Lower leg skin (tissue), 3 donors: ENCODE measurements around the gene PYY.

Experiments
- POLR2A ChIP-seq, 2 donors: fragments of 450-650 bp; IDR thresholded peaks; one replicate each; pipeline ENCODE4 v1.6.1; 2016 to 2017; ENCODE audit warnings: antibody characterized with exemption in 2 of 2, mild to moderate bottlenecking in 1 of 2, moderate library complexity in 1 of 2
- TF ChIP-seq, protein P1 (sequence below), 3 donors: fragments of 450-650 bp; IDR thresholded peaks; one replicate each; pipeline ENCODE4 v1.5.1; 2016; ENCODE audit warnings: antibody characterized with exemption in 3 of 3, mild to moderate bottlenecking in 3 of 3, moderate library complexity in 2 of 3

DNA sequence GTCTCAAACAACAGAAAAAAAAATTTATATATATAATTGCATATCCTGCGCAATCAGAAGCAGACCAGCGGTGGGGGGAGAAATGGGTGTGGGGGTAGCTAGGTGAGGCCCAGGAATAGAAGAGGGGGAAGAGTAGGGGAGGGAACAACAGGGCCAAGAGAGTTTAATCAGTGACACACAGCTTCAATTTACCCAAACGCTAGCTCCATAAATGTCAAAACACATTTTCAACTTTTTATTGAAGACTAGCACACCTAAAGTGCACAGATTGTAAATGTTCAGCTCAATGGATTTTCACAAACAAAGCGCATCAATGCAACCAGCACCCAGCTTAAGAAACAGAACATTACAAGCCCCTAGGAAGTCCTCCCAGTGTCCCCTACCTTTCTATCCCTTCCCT, 25.9 kb upstream of the PYY start:
- TF ChIP-seq, protein P1, sequence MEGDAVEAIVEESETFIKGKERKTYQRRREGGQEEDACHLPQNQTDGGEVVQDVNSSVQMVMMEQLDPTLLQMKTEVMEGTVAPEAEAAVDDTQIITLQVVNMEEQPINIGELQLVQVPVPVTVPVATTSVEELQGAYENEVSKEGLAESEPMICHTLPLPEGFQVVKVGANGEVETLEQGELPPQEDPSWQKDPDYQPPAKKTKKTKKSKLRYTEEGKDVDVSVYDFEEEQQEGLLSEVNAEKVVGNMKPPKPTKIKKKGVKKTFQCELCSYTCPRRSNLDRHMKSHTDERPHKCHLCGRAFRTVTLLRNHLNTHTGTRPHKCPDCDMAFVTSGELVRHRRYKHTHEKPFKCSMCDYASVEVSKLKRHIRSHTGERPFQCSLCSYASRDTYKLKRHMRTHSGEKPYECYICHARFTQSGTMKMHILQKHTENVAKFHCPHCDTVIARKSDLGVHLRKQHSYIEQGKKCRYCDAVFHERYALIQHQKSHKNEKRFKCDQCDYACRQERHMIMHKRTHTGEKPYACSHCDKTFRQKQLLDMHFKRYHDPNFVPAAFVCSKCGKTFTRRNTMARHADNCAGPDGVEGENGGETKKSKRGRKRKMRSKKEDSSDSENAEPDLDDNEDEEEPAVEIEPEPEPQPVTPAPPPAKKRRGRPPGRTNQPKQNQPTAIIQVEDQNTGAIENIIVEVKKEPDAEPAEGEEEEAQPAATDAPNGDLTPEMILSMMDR (IDR thresholded peaks at IDR 0.05) = no peak
- TF ChIP-seq POLR2A (IDR thresholded peaks at IDR 0.05) = no peak
